ENCODE measurements around the gene FUNDC2.
"Not testable (repeated sequence)": the region's sequence is repeated elsewhere in the genome, so short reads cannot be mapped to it uniquely, and the experiment has no call there.

Gene FUNDC2

DNA sequence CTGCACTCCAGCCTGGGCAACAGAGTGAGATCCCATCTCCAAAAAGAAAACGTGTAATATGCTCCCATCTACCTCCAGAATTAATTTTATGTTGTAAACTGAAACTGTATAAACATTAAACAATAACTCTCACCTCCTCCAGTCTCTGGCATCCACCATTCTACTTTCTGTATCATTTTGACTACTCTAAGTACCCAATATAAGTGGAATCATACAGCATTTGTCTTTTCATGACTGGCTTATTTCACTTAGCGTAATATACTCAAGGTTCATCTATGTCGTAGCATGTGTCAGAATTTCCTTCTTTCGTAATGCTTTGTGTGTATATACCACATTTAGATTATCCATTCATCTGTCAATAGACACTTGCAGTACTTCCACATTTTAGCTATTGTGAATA is 24.8 kb upstream of the FUNDC2 start:
- TF ChIP-seq, protein P1, sequence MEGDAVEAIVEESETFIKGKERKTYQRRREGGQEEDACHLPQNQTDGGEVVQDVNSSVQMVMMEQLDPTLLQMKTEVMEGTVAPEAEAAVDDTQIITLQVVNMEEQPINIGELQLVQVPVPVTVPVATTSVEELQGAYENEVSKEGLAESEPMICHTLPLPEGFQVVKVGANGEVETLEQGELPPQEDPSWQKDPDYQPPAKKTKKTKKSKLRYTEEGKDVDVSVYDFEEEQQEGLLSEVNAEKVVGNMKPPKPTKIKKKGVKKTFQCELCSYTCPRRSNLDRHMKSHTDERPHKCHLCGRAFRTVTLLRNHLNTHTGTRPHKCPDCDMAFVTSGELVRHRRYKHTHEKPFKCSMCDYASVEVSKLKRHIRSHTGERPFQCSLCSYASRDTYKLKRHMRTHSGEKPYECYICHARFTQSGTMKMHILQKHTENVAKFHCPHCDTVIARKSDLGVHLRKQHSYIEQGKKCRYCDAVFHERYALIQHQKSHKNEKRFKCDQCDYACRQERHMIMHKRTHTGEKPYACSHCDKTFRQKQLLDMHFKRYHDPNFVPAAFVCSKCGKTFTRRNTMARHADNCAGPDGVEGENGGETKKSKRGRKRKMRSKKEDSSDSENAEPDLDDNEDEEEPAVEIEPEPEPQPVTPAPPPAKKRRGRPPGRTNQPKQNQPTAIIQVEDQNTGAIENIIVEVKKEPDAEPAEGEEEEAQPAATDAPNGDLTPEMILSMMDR (IDR thresholded peaks at IDR 0.05; ENCODE audit: control insufficient read depth, insufficient read depth, low read depth, low read length, missing control alignments): no peak
- H3K4me3 ChIP-seq (ENCODE audit: control insufficient read depth, low read depth, low read length): no peak overlapping the region
- DNase-seq (ENCODE audit: low read depth): no peak

DNA sequence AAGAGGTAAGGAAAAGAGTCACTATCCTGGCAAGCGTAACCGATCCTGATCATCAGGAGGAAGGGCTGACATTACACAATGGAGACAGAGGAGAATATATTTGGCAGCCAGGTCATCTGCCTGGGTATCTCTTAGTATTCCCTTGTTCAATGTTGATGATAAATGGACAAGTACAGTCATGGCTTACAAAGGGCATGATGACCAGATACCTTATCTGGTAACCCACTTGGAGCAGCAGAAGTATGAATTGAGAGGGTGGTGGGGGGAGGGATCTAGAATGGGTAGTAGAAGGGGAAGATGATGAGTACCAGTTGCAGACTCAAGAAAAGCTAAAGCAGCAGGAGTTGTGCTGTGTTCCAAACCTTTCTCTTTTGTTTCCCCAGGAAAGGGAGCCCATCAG is 21.5 kb upstream of the FUNDC2 start:
- DNase-seq (ENCODE audit: low read depth): no peak
- TF ChIP-seq, protein P1 (IDR thresholded peaks at IDR 0.05; ENCODE audit: control insufficient read depth, insufficient read depth, low read depth, low read length, missing control alignments): no peak
- H3K4me3 ChIP-seq (ENCODE audit: control insufficient read depth, low read depth, low read length): no peak overlapping the region

DNA sequence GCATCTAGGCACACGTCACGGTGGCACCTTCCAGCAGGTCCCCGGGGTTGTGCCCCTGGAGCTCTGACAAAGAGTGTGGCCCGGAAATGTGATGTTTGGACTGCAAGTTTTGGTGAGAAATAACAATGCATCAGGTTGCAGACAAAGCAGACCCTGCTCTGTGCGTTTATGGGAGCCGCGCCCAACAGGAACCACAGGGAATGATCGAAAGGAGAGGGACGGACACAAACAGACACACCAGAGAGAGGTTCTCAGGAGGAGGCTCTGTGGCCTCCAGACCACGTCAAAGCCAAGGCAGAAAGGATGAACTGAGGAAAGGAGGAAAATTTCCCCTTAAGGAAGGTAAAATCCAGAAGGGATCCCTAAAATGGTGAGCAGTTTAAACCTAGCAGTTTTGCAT is 20.3 kb upstream of the FUNDC2 start:
- DNase-seq (ENCODE audit: low read depth); H3K4me3 ChIP-seq (ENCODE audit: control insufficient read depth, low read depth, low read length): not testable (repeated sequence)

DNA sequence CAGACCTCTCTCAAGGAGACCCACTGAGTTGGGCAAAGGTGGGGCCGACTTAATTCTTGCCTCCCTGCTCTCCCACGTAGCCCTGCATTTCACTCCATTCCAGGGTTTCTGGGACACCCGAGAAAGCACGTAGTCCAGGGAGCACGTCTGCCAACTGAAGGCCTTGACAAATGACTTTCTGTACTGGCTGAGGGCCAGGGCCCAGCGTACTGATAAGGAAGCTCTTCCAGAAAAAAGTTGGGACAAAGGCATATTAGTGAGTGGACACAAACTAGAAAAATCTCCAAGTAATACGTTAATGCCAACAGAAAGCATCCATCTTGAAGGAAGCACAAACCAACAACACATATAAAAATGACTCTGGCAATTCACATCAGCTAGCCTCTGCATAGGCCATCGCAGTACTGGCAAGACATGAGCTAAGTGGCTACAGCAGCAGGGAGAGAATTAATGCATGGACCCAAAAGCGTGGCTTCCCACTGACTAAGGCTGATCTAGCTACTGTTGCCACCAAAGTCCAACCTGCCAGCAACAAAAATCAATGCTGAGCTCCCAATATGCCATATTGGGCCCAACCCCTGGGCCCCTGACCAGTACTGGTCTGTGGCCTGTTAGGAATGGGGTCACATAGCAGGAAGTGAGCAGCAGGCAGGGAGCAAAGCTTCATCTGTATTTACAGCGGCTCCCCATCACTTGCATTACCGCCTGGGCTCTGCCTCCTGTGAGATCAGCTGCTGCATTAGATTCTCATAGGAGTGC is 19.6 kb upstream of the FUNDC2 start:
- not testable (repeated sequence) for DNase-seq (ENCODE audit: low read depth); H3K4me3 ChIP-seq (ENCODE audit: control insufficient read depth, low read depth, low read length)

DNA sequence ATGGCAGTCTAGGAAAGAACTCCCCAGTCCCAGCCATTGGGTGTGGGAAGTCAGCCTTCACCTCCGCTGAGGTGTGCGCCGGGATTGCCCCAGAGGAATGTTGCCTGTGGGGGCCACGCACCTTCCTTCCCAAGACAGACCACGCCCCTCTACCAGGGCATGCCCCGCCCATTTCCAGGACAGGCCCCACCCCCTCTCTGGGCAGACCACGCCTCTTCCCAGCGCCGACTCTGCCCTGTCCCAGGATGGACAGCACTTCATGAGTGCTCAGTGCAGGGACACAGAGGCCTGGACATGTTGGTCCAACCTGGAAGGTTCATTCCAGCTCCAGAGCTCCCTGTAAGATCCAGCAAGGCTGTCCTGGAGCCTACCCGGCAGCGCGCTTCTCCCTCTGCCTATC is 18.1 kb upstream of the FUNDC2 start:
- not testable (repeated sequence) for H3K4me3 ChIP-seq (ENCODE audit: control insufficient read depth, low read depth, low read length)

GRCh38 chrX:155009994-155010472 is 16.6 kb upstream of the FUNDC2 start:
- TF ChIP-seq, protein P1 (IDR thresholded peaks at IDR 0.05; ENCODE audit: control insufficient read depth, insufficient read depth, low read depth, low read length, missing control alignments): no peak
- H3K4me3 ChIP-seq (ENCODE audit: control insufficient read depth, low read depth, low read length): no peak overlapping the region
- no peak for DNase-seq (ENCODE audit: low read depth)

More for the DNA sequence above, 18.1 kb upstream of the FUNDC2 start:
- DNase-seq (ENCODE audit: low read depth): not testable (repeated sequence)

DNA sequence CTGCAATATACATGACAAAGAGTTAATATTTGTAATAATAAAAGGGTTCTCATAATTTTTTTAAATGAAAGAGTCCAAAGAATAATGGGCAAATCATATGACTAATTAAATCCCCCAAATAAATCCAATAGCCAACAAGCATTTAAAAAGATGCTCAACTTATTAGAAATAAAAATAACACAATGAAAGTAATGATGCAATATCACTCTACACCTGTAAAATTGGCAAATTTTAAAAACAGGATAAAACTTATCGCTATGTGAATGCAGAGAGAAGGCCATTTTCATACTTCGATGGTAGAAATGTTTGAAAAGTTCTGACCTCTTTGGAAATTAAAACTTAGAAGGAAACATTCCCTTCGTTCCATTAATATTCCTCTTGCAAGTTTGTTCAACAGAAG is 6.1 kb upstream of the FUNDC2 start:
- H3K4me3 ChIP-seq (ENCODE audit: control insufficient read depth, low read depth, low read length): no peak overlapping the region
- DNase-seq (ENCODE audit: low read depth): no peak
- TF ChIP-seq, protein P1 (IDR thresholded peaks at IDR 0.05; ENCODE audit: control insufficient read depth, insufficient read depth, low read depth, low read length, missing control alignments): no peak

DNA sequence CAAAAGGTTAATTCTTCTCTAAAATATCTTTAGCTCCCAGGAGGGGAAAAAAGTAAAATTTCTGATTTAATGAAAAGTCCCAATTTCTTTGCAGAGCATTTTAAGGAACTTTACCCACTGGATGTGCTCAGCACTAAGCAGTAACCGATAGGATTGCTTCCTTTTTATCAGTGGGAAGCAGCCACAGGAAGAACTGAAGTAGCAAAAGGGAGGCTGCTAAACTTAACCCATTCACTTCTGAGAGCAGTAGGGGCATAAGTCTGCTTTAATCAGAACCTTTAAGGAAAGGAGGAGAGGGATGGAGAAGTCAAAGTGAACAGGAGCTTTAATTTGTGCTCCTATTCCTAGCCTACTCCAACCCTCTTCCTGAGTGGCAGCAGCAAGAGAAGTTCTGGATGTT is 4.1 kb upstream of the FUNDC2 start, which contains the start of gene F8:
F8 (minus strand) TSS at position 139 of the 400 bp plus-strand sequence. CDS start 171 bp downstream, outside the sequence.
- TF ChIP-seq, protein P1 (IDR thresholded peaks at IDR 0.05; ENCODE audit: control insufficient read depth, insufficient read depth, low read depth, low read length, missing control alignments): no peak
- no peak for DNase-seq (ENCODE audit: low read depth)
- H3K4me3 ChIP-seq (ENCODE audit: control insufficient read depth, low read depth, low read length): no peak within 1 kb of the TSS
